ENCODE data around the gene PCYT1A. TPM values are rescaled to one million over a fixed set of nuclear protein-coding genes. Genes with fewer than 3 reads are reported as not detected.

Gene PCYT1A
- total RNA-seq, 1 donor = 110 TPM

DNA sequence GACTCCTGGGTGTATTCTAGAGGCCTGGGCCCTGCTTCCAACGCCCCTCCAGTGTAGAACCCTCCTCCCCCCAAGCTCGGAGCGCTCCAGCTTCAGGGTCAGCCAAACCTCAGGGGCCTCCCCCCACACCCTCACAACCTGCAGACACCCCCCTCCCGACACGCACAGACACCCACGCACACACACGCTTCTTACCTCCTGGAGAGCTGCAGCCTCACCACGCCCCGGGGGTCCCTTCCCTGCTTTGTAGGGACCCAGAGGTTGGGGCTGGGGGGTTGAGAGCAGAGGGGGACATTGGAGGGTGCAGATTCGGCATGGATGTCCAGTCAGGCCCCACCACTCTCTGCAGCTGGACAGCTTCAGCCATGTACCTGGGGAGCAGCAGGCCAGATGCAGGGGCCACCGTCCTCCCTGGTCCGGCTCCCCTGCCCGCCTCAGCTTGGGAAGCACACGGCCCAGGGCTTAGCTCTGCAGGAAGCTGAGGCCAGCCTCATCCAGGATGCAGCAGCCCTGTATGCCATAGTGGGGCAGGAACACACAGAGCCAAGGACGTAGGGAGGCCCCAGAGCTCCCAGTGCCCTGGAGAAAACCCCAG is 89.3 kb downstream of the PCYT1A start:
- TF ChIP-seq, protein P1, sequence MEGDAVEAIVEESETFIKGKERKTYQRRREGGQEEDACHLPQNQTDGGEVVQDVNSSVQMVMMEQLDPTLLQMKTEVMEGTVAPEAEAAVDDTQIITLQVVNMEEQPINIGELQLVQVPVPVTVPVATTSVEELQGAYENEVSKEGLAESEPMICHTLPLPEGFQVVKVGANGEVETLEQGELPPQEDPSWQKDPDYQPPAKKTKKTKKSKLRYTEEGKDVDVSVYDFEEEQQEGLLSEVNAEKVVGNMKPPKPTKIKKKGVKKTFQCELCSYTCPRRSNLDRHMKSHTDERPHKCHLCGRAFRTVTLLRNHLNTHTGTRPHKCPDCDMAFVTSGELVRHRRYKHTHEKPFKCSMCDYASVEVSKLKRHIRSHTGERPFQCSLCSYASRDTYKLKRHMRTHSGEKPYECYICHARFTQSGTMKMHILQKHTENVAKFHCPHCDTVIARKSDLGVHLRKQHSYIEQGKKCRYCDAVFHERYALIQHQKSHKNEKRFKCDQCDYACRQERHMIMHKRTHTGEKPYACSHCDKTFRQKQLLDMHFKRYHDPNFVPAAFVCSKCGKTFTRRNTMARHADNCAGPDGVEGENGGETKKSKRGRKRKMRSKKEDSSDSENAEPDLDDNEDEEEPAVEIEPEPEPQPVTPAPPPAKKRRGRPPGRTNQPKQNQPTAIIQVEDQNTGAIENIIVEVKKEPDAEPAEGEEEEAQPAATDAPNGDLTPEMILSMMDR (IDR thresholded peaks at IDR 0.05; ENCODE audit: insufficient read depth, low read depth, low read length) = no peak
- DNase-seq (ENCODE audit: low read depth) = no peak
- H3K4me3 ChIP-seq (ENCODE audit: low read depth, low read length) = no peak overlapping the region

DNA sequence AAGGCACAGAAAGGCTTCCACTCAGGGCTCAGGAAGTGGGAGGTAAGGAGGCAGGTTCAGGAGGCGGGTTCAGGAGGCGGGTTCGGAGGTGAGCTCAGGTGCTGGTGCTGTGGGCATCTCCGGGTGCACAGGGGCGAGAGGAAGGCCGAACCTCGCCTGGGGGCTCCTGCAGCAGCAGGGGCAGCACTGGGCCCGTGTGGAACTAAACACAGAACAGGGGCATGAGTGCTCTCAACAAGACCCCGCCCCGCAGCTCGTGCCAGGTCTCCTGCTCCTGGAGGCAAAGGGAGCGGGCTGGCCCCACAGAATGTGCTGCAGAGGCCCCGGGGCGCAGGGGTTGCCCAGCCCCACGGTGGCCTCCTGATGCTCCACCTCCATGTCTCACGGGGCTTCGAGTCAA is 90.0 kb downstream of the PCYT1A start:
- no peak overlapping the region for H3K4me3 ChIP-seq (ENCODE audit: low read depth, low read length)
- DNase-seq (ENCODE audit: low read depth) = no peak
- TF ChIP-seq, protein P1 (IDR thresholded peaks at IDR 0.05; ENCODE audit: insufficient read depth, low read depth, low read length) = no peak

DNA sequence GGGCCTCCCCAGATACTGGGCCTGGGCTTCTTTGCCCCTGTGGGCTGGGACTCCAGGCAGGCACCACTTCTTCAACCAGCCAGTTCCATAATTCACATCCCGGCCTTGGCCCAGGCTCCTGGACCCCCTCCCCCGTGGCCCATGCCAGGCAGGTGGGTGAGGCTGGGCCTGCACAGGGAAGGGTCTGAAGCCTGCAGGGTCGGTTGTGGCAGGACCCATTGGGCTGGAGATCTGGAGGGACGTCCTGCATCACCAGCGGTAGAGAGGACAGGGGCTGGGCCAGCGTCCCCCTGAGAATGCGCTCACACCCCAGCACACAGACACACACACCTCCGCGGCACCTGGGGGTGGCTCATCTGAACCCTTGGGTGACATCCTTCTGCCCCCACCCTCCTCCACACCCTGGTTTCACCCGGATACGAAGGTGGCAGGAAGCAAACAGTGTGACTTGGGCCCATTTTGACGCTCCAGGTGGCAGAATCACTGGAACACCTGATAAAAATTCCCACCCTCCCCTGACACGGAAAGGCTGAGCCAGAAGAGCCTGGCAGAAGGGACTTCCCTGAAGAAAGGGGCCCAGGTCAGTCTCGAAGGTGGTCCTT is 91.8 kb downstream of the PCYT1A start:
- no peak for DNase-seq (ENCODE audit: low read depth)

DNA sequence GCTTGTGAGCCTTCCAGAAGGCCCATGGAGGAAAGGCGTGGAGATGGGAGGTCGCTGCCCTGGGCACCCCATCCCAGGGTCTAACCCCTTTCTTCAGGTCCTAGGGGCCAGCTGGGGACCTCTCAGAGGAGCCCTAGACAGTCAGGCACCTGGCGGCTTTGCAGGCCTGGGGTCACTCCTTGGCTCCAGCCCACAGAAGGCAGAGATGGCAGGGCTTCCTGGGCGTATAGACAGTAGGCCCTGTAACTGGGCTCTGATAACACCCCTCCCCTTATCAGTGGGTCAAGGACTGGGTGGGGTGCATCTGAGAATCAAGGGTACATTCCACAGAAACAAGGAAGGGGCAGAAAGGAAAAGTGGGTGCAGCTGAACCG is 93.0 kb downstream of the PCYT1A start:
- DNase-seq (ENCODE audit: low read depth) = no peak
- TF ChIP-seq, protein P1 (IDR thresholded peaks at IDR 0.05; ENCODE audit: insufficient read depth, low read depth, low read length) = no peak
- H3K4me3 ChIP-seq (ENCODE audit: low read depth, low read length) = no peak overlapping the region

More for the DNA sequence above, 91.8 kb downstream of the PCYT1A start:
- no peak overlapping the region for H3K4me3 ChIP-seq (ENCODE audit: low read depth, low read length)
- TF ChIP-seq, protein P1 (IDR thresholded peaks at IDR 0.05; ENCODE audit: insufficient read depth, low read depth, low read length) = no peak

DNA sequence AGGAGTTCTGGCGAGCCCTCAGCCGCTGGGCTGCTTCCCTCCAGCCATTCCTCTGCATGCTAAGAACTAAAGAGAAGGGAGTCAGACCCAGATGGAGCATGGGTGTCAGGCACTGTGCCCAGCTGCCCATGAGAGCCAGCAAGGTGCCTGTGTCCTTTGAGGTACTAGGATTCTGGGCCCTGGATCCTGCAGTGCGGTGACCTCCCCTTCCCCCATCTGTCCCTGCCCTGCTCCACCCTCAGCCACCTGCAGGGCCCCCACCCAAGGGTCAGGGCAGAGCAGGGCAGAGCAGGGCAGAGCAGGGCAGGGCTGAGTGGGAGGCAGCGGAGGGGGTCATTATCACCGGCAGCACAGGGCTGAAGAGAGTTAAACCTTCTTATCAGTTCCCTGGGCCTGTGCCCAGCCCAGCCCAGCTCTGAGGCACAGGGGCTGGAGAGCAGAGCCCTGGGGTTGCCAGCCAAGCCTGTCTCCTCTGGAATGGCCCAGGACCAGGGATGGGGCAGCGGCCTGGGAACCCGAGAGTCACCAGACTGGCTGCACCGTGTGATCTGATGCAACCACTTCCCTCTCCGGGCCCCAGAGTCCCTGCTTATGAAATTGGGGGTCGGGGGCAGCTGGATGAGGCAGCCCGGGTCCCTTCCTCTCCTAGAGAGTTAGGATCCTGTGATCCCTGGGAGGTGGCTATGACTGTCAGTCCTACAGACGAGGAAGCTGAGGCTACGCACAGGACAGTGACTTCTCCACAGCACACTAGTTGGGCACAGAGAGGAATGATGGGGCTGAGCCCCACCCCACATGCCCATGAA is 93.6 kb downstream of the PCYT1A start:
- TF ChIP-seq, protein P1 (IDR thresholded peaks at IDR 0.05; ENCODE audit: insufficient read depth, low read depth, low read length) = no peak
- no peak overlapping the region for H3K4me3 ChIP-seq (ENCODE audit: low read depth, low read length)
- peak; percentile 30 for DNase-seq (ENCODE audit: low read depth)

DNA sequence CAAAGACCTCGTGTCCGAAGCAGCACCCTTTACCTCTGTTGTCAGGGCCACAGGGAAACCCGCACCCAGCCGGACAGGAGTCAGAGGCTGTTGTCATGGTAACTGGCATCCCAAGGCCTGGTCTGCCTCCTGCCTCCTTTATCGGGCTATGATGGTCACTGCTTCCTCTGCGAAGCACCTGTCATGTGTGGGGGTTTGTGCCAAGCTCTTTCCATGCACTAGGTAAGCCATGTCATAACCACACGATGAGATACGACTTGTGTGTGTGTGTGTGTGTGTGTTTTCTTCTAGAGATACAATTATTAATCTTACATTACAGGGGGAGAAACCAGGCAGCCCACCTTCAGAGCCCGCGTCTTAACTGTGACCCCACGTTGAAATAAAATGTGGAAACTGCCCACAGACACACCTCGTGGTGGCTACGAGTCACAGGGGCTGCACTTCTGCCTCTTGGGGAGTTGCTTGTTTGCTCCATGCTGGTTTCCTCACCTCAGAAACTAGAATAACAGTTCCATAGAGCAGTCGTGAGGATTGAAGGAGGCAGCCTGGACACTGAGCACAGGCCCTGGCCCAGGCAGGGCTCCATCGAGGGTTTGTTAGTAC is 94.3 kb downstream of the PCYT1A start:
- no peak for DNase-seq (ENCODE audit: low read depth)
- TF ChIP-seq, protein P1 (IDR thresholded peaks at IDR 0.05; ENCODE audit: insufficient read depth, low read depth, low read length) = no peak
- no peak overlapping the region for H3K4me3 ChIP-seq (ENCODE audit: low read depth, low read length)

Measured in fibroblast of villous mesenchyme (primary cell).